Measurements from ENCODE around the gene SDR42E1. TPM values are rescaled to one million over a fixed set of nuclear protein-coding genes. Genes with fewer than 3 reads are reported as not detected.

SDR42E1 gene
- total RNA-seq, result 0.92 TPM
- long read RNA-seq, full-length matches to known transcripts, result 2 of 3 reads
- long read RNA-seq, partial matches to known transcripts, result 0 of 3 reads
- long read RNA-seq, other reads (novel, unspliced or antisense), result 1 of 3 reads

GRCh38 chr16:82011199-82011641 is at the start of gene SDR42E1:
Gene SDR42E1, minus strand, starts transcription at chr16:82011470. Its CDS starts 10,612 bp downstream, at chr16:82000858.
- intact Hi-C loops (cut with micrococcal nuclease), result no loop called here
- peak; percentile 45 for ATAC-seq
- DNase-seq, result peak; percentile 40

DNA sequence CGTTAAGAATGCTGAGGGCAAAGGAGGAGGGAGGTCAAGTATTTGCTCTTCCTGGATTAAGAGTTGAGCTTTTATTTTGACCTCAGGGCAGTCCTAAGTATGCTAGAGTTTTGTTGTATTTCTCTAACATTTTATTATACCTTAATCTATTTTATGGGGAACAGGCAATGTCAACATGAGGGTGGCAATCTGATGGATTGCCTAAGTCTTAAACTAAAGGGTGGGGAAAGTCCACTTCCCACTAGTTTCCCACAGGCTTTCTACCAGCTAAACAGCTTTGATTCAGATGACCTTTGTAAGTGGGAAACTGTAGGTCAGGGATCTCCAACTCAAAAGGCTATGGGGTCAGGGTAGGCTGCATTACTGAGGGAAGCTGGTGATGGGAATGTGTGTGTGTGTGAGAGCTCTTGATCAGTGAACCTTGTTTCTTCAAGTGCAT is 48.7 kb upstream of the SDR42E1 start:
- no peak for ATAC-seq
- intact Hi-C loops (cut with micrococcal nuclease), result no loop called here
- DNase-seq, result no peak

- ATAC-seq, result no peak
- intact Hi-C loops (cut with micrococcal nuclease), result no loop called here
These were observed 48.1 kb upstream of the SDR42E1 start for GRCh38 chr16:82059161-82059982.

GRCh38 chr16:82056550-82056896 is 45.3 kb upstream of the SDR42E1 start:
- DNase-seq (no peak), ATAC-seq (no peak)
- intact Hi-C loops (cut with micrococcal nuclease), result no loop called here

More at GRCh38 chr16:82059161-82059982, 48.1 kb upstream of the SDR42E1 start:
- DNase-seq, result no peak

- intact Hi-C loops (cut with micrococcal nuclease), result no loop called here
- ATAC-seq (no peak), DNase-seq (no peak)
These were observed 44.7 kb upstream of the SDR42E1 start for GRCh38 chr16:82055728-82056549.

DNA sequence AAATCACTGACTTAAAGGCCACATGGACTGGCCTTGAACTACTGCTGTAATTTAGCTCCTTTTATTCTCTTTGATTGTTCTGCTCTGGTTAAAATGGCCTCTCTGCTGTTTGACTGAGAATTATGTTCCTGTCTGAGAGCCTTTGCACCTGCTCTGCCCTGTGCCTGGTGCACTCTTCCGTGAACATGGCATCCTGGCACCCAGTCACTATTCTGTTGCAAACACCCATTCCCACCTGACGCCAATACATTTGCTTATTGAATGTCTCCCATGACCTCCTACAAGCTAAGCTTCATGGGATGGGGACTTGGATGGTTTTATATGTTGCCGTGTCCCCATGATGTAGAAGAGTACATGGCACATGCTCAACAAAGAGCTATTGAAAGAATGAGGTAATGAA is 43.8 kb upstream of the SDR42E1 start:
- intact Hi-C loops (cut with micrococcal nuclease), result no loop called here
- ATAC-seq, result no peak
- DNase-seq, result no peak

GRCh38 chr16:82051656-82052055 is 40.4 kb upstream of the SDR42E1 start:
- DNase-seq, result no peak
- no peak for ATAC-seq
- intact Hi-C loops (cut with micrococcal nuclease), result no loop called here

DNA sequence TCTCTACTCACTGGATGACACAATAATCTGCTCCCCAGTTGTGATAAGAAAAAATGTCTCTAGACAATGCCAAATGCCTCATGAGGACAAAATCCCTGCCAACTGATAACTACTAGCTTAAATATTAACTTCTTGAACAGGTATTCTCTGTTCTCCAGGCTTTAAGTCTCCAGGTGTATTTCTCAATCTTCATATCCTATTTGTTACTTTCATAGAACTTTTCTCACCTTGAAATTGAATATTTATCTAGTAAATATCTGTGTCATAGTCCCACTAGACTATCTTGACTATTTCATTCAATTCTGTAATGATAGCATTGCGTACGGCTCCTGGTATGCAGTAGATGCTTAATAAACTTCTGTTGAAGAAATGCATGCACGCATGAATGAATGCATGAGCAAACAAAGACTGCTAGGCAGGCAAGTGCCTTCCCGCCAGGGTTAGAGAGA is 39.7 kb upstream of the SDR42E1 start:
- intact Hi-C loops (cut with micrococcal nuclease), result no loop called here
- ATAC-seq, result no peak

DNA sequence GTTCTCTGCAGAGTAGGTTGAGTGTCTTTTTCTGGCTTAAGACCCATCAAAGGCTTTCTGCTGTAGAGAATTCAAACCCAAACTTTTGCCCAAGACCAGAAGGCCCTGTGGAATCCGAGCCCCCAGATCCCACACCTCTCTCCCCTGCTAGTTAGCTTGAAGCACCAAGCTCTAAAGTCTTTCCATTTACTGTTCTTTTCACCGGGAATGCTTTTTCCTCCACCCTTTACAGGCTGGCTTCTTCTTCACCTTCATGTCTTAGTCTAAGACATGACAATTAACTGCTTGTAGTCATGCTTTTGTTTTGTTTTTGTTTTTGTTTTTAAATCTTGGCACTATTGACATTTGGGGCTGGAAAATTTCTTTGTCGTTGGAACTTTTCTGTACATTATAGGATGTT is 39.2 kb upstream of the SDR42E1 start:
- DNase-seq (no peak), ATAC-seq (no peak)
- intact Hi-C loops (cut with micrococcal nuclease), result no loop called here

More for the DNA sequence above, 39.7 kb upstream of the SDR42E1 start:
- no peak for DNase-seq

GRCh38 chr16:82049484-82049883 is 38.2 kb upstream of the SDR42E1 start:
- no peak for ATAC-seq
- DNase-seq, result no peak
- intact Hi-C loops (cut with micrococcal nuclease), result no loop called here

- intact Hi-C loops (cut with micrococcal nuclease), result no loop called here
- no peak for DNase-seq
- ATAC-seq, result no peak
These were observed 36.5 kb upstream of the SDR42E1 start for GRCh38 chr16:82047787-82048186.

DNA sequence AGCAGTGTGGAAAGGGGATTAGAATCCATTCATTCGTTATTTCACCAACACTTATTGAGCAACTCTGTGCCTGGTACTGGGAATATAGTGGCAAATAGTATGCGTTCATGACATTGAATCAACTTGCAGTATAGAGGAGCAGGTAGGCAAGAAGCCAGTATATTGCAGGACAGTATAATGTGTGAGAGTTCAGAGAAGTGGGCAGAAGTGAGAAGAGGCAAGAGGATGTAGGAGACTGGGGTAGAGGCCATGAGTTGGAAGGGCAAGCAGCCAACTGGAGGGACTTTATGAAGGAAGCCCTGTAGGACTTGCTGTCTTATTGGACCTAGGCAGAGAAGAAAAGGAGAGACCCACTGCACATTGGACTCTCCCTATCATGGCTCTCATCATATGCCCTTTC is 36.1 kb upstream of the SDR42E1 start:
- intact Hi-C loops (cut with micrococcal nuclease), result no loop called here
- DNase-seq (no peak), ATAC-seq (no peak)

DNA sequence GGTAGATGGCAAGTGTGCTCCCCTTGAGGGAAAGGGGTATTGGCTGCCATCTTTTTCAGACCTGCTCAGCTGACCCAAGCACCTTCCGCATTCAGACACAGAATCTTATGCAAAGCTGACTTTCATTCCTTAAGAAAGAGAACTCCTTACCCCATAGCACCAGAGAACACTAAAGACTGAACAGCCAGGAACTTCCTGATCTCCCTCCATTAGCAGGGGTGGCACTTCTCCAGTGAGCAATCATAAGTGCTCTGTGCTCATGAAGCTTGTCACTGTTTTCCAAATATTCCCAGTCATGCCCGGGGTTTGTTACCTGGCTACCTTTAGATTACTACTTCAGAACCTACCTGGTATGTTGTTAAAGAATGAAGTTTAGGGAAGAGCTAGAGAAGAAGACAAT is 35.7 kb upstream of the SDR42E1 start:
- intact Hi-C loops (cut with micrococcal nuclease), result no loop called here
- DNase-seq, result no peak
- ATAC-seq, result no peak

- DNase-seq, result no peak
These were observed 35.3 kb upstream of the SDR42E1 start for GRCh38 chr16:82046541-82046940.

DNA sequence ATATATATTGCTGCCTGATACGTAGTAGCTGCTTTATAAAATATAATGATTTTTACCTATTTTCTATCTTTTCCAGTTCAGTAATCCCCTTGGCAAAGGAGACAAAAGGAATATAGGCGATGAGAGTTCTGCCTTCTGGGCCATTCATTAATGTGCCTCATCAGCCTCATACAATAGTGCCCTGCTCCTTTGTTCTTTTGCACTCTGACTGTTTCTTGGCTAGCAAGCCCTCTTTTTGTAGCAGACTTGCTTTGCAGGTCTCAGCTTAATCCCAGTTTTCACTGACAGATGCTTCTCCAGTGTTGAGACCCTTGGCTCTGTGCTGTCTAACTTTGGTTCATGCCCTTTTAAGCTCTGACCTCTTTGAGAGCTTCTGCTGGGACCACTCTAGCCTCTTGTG is 34.2 kb upstream of the SDR42E1 start:
- no peak for ATAC-seq
- no peak for DNase-seq
- intact Hi-C loops (cut with micrococcal nuclease), result no loop called here

More at GRCh38 chr16:82046541-82046940, 35.3 kb upstream of the SDR42E1 start:
- no peak for ATAC-seq
- intact Hi-C loops (cut with micrococcal nuclease), result no loop called here

- ATAC-seq (no peak), DNase-seq (no peak)
- intact Hi-C loops (cut with micrococcal nuclease), result no loop called here
These were observed 33.3 kb upstream of the SDR42E1 start for GRCh38 chr16:82044585-82044911.

GRCh38 chr16:82043680-82044584 is 32.7 kb upstream of the SDR42E1 start:
- intact Hi-C loops (cut with micrococcal nuclease), result no loop called here
- DNase-seq (no peak), ATAC-seq (no peak)

DNA sequence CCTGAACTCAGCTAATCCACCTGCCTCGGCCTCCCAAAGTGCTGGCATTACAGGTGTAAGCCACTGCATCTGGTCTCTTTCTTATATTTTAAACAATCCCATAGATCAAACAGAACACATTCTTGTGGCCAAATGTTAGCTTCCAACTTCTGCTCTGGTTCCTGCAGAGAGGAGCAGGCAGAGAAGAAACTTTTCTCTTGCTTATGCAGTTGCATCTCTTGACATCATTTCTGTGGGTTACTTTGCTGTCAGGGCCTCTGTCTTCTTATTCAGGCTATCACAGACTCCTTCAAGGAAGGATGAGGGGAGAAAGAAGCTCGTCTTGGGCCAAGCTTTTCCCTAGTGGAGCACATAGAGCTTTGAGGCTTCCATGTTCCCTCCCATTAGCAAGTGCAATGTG is 31.6 kb upstream of the SDR42E1 start:
- no peak for ATAC-seq
- DNase-seq, result no peak
- intact Hi-C loops (cut with micrococcal nuclease), result no loop called here

DNA sequence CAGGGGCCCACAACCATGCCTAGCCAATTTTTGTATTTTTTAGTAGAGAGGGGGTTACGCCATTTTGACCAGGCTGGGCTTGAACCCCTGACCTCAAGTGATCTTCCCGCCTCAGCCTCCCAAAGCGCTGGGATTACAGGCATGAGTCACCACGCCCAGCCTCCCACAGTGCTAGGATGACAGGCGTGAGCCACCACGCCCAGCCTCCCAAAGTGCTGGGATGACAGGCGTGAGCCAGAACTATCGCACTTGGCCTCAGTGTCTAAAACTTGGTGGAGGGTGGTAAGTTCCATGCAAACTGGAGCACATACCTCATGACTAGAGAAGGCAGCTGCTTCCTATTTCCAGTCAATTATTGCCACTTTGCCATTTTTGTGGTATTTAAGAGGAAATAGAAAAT is 30.9 kb upstream of the SDR42E1 start:
- no peak for ATAC-seq
- intact Hi-C loops (cut with micrococcal nuclease), result no loop called here

More for the DNA sequence above, 30.9 kb upstream of the SDR42E1 start:
- no peak for DNase-seq

Data from left ventricle myocardium superior (tissue), 1 donor.